PC-9 (cell line): Measurements from ENCODE around the gene COP1. TPM values are rescaled to one million over a fixed set of nuclear protein-coding genes. Genes with fewer than 3 reads are reported as not detected.
"Not testable (repeated sequence)": the region's sequence is repeated elsewhere in the genome, so short reads cannot be mapped to it uniquely, and the experiment has no call there.

Source experiments
- BruUV-seq: library from RNA; stranded (reverse); fragments of 400-500 nt; replicated peaks from 2 replicates; lab custom pipeline; 2021; lab: Mats Ljungman, UMichigan
- CTCF ChIA-PET: fragments of 300-600 bp; sonication (Branson Sonifier 250); formaldehyde crosslinking; loops from one replicate; lab custom pipeline; 2022; ENCODE audit warnings: antibody characterized with exemption; lab: Charles Lee
- POLR2A ChIA-PET: fragments of 300-600 bp; sonication (Branson Sonifier 250); formaldehyde crosslinking; loops from one replicate; lab custom pipeline; 2022; ENCODE audit warnings: antibody characterized with exemption; ENCODE audit not compliant: unreplicated experiment; lab: Charles Lee
- DNase-seq, 2 experiments: peaks; one replicate each; pipeline versions ENCODE4 v3.0.0 to v3.0.0-alpha.2; 2015 to 2022; ENCODE audit warnings: mixed read lengths in 1 of 2
- H2AFZ ChIP-seq: fragments of 200-600 bp; sonication (generic); 2 replicates; pipeline ENCODE4 v1.8.1; 2017; ENCODE audit warnings: antibody characterized with exemption
- H3F3A ChIP-seq: fragments of 200-600 bp; sonication (generic); 2 replicates; pipeline ENCODE4 v1.8.1; 2017; ENCODE audit warnings: antibody characterized with exemption, mild to moderate bottlenecking, low read depth; ENCODE audit not compliant: insufficient read depth
- H3K27ac ChIP-seq: fragments of 200-600 bp; sonication (generic); 2 replicates; pipeline ENCODE4 v1.6.1; 2016; ENCODE audit warnings: mixed run types
- H3K27me3 ChIP-seq: fragments of 200-600 bp; sonication (generic); 2 replicates; pipeline ENCODE4 v1.6.1; 2016; ENCODE audit warnings: low read depth, mixed run types; ENCODE audit not compliant: insufficient read depth
- H3K36me3 ChIP-seq: fragments of 200-600 bp; sonication (generic); 2 replicates; pipeline ENCODE4 v1.6.1; 2016; ENCODE audit warnings: low read depth, mixed run types
- H3K4me1 ChIP-seq: fragments of 200-600 bp; sonication (generic); replicated peaks from 2 replicates; pipeline ENCODE4 v1.6.1; 2016; ENCODE audit warnings: mixed run types; ENCODE audit not compliant: insufficient read depth
- H3K4me2 ChIP-seq: fragments of 200-600 bp; sonication (generic); 2 replicates; pipeline ENCODE4 v1.6.1; 2017; ENCODE audit warnings: mixed run types
- H3K4me3 ChIP-seq: fragments of 200-600 bp; sonication (generic); 2 replicates; pipeline ENCODE4 v1.6.1; 2016; ENCODE audit warnings: mixed run types
- H3K79me2 ChIP-seq: fragments of 200-600 bp; sonication (generic); 2 replicates; pipeline ENCODE4 v1.6.1; 2017; ENCODE audit warnings: low read depth, mixed run types
- H3K9me2 ChIP-seq: fragments of 200-600 bp; sonication (generic); 2 replicates; pipeline ENCODE4 v1.8.1; 2017; ENCODE audit warnings: mild to moderate bottlenecking; ENCODE audit not compliant: insufficient read depth
- H3K9me3 ChIP-seq: fragments of 200-600 bp; sonication (generic); 2 replicates; pipeline ENCODE4 v1.8.1; 2016; ENCODE audit warnings: low read depth; ENCODE audit not compliant: insufficient read depth
- H4K20me1 ChIP-seq: fragments of 200-600 bp; sonication (generic); 2 replicates; pipeline ENCODE4 v1.8.1; 2017; ENCODE audit not compliant: insufficient read depth
- CTCF ChIP-seq: fragments of 200-600 bp; sonication (generic); conservative IDR thresholded peaks from 2 replicates; pipeline ENCODE4 v1.6.1; 2017; ENCODE audit warnings: mixed run types, antibody characterized with exemption, mild to moderate bottlenecking, moderate library complexity
- EZH2 ChIP-seq: fragments of 200-600 bp; sonication (generic); IDR thresholded peaks from 2 replicates; pipeline ENCODE4 v1.8.0; 2017; ENCODE audit warnings: antibody characterized with exemption, low read depth
- intact Hi-C: fragments of 100-400 bp; cut with micrococcal nuclease; formaldehyde crosslinking; loops from one replicate; pipeline ENCODE4 v1.10.0; 2022; ENCODE audit not compliant: unreplicated experiment
- total RNA-seq: library from RNA; stranded (reverse); gene quantifications from 2 replicates; pipeline ENCODE4 v1.2.3, GENCODE V29; 2021

The COP1 gene
- total RNA-seq, 1 experiment from 2014 or later, result 38.0 TPM

- Histone ChIP-seq H3K36me3 (peaks cover 40% of the 10 kb centered on the region), H3K79me2 (no peaks in the 10 kb centered on the region), H3K27ac (no peak overlapping the region), H3F3A (no peaks in the 10 kb centered on the region), H3K4me3 (no peak overlapping the region), H3K9me2 (no peaks in the 10 kb centered on the region), H3K27me3 (no peaks in the 10 kb centered on the region), H3K4me2 (no peak overlapping the region), H3K4me1 (no peaks in the 10 kb centered on the region), H3K9me3 (peaks cover 21% of the 10 kb centered on the region), H2AFZ (no peak overlapping the region), H4K20me1 (no peaks in the 10 kb centered on the region; the same call in 1 of the 2 replicates)
- intact Hi-C loops, result no loop called here
- no TSS peak for BruUV-seq
- no peak for DNase-seq
- ChIA-PET POLR2A (no interaction called here), CTCF (no interaction called here)
- no peak for TF ChIP-seq EZH2
- no peak for TF ChIP-seq CTCF
Observed at GRCh38 chr1:175984813-175985212, 222.3 kb downstream of the COP1 start.

GRCh38 chr1:175984057-175984812 is 222.9 kb downstream of the COP1 start:
- no peaks in the 10 kb centered on the region for H3K27me3 ChIP-seq
- H2AFZ ChIP-seq, result no peak overlapping the region
- peaks cover 21% of the 10 kb centered on the region for H3K9me3 ChIP-seq
- H3K36me3 ChIP-seq, result peaks cover 39% of the 10 kb centered on the region
- no peaks in the 10 kb centered on the region; the same call in 1 of the 2 replicates for H4K20me1 ChIP-seq
- H3K27ac ChIP-seq, result no peak overlapping the region
- no peak for DNase-seq
- no peak for TF ChIP-seq EZH2
- TF ChIP-seq CTCF, result no peak
- intact Hi-C loops, result no loop called here
- no peaks in the 10 kb centered on the region for H3K9me2 ChIP-seq
- ChIA-PET CTCF (no interaction called here), POLR2A (no interaction called here)
- no peak overlapping the region for H3K4me3 ChIP-seq
- no peaks in the 10 kb centered on the region for H3K4me1 ChIP-seq
- H3F3A ChIP-seq, result no peaks in the 10 kb centered on the region
- H3K79me2 ChIP-seq, result no peaks in the 10 kb centered on the region
- H3K4me2 ChIP-seq, result no peak overlapping the region
- BruUV-seq, result no TSS peak

DNA sequence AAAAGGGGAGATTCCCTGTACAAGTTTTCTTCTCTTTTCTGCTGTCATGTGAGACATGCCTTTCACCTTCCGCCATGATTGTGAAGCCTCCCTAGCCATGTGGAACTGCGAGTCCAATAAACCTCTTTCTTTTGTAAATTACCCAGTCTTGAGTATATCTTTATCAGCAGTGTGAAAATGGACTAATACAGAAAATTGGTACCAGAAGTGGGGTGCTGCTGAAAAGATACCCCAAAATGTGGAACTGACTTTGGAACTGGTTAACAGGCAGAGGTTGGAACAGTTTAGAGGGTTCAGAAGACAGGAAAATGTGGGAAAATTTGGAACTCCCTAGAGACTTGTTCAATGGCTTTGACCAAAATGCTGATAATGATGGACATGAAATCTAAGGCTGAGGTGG is 223.7 kb downstream of the COP1 start:
- H3K9me3 ChIP-seq, result peaks cover 21% of the 10 kb centered on the region
- H3K9me2 ChIP-seq, BruUV-seq, H3K4me2 ChIP-seq, CTCF ChIA-PET, H3K79me2 ChIP-seq, H3F3A ChIP-seq, H3K4me1 ChIP-seq, POLR2A ChIA-PET, H4K20me1 ChIP-seq, H3K27me3 ChIP-seq, H3K27ac ChIP-seq, H2AFZ ChIP-seq, H3K4me3 ChIP-seq, intact Hi-C loops, DNase-seq: not testable (repeated sequence)
- peaks cover 33% of the 10 kb centered on the region for H3K36me3 ChIP-seq
